HG03025 (cell line): ENCODE data around the gene VEGFA.

Experiments used
- ATAC-seq: cut with Tn5 transposase; IDR thresholded peaks from one replicate; pipeline ENCODE4 v1.9.1; 2021; ENCODE audit warnings: mild to moderate bottlenecking, moderate library complexity; ENCODE audit not compliant: unreplicated experiment, low FRiP score

The VEGFA gene

DNA sequence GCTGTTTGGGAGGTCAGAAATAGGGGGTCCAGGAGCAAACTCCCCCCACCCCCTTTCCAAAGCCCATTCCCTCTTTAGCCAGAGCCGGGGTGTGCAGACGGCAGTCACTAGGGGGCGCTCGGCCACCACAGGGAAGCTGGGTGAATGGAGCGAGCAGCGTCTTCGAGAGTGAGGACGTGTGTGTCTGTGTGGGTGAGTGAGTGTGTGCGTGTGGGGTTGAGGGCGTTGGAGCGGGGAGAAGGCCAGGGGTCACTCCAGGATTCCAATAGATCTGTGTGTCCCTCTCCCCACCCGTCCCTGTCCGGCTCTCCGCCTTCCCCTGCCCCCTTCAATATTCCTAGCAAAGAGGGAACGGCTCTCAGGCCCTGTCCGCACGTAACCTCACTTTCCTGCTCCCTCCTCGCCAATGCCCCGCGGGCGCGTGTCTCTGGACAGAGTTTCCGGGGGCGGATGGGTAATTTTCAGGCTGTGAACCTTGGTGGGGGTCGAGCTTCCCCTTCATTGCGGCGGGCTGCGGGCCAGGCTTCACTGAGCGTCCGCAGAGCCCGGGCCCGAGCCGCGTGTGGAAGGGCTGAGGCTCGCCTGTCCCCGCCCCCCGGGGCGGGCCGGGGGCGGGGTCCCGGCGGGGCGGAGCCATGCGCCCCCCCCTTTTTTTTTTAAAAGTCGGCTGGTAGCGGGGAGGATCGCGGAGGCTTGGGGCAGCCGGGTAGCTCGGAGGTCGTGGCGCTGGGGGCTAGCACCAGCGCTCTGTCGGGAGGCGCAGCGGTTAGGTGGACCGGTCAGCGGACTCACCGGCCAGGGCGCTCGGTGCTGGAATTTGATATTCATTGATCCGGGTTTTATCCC, at the start of gene VEGFA:
VEGFA (plus strand) TSS at position 686 of the 846 bp plus-strand sequence.
- ATAC-seq = peak; percentile 43

DNA sequence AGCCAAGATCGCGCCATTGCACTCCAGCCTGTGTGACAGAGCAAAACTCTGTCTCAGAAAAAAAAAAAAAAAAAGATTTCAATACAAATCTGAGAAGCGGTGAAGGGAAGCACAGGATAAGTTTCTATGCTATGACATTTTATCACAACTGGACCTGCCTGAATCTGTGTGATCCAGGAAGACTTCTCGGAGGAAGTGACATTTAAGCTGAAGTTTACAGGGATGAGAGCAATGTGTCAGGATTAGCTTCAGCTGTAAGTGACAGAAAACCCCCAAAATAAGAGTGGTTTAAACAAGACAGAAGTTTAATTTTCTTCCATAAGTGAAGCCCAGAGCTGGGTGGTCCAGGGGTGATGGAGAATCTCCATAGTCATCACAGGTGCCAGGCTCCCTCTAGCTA, 49.0 kb upstream of the VEGFA start:
- ATAC-seq = no peak

DNA sequence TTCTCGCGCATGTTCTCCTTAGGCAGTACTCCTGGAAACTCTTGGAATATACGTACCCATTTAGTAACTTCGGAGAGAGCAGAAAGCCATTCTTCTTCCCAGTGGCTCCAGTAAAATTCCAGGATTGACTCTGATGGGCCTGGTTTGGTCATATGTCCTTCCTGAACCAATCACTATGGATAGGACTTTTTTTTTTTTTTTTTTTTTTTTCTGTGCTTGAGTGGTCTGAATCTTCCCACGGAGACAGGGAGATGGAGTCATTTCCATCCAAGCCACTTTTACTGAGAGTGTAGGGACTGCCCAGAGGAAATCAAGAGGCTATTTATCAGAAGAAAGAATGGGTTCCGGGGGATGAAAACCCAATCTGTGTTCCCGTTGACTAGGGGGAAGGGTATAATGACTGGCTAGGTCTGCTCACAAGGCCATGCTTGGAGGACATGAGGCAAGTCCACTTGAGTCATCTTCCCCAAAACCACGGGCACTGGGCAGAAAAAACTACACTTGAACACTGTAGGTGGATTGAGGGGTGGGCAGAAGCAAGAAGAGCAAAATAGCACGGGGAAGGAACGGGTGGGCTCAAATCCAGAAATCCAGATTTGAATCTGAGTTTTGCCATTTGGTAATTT, 47.0 kb upstream of the VEGFA start:
- no peak for ATAC-seq

DNA sequence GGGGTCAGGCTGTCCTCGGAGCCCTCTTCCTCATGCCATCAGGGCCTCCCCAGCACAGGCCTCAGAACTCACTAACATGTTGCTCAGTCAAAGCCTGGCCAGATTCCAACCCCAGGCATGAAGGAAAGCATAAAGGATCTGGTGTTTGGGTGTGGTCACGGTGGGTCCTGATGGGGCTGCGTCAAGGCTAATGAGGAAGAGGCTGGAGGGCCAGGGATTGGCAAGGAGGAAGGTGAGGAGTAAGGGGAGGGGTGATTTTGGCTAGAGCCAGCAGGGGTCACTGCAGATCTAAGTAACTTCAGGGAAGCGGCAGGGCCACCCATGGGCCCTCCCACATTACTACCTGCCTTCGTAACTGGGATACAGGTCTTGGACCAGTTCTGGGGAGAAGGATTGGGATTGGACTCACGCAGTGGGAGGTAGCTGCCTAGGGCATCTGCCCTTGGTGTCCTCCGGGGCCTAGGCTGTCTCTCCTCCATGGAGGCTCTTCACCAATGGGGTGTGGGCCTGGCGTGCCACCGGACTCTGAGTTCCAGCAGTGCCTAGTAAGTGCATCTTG, 46.2 kb upstream of the VEGFA start:
- no peak for ATAC-seq

DNA sequence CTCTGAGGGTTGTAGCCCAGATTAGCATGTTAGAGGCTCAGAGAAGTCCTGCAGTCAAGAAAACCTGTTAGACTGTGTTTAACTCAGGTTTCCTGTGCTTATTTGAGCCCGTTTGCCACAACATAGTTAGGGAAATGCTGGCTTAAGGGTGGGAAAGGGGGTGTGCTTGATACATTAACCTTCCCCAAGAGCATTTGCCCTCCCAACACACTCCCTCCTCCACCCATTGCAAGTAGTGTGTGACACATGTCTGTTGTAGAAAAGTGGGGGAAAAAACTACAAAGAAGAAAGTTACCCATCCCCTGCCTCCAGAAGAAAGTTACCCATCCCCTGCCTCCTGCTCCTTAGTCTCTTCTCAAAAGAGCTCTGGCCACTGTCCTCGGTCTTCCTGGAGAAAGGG, 45.7 kb upstream of the VEGFA start:
- ATAC-seq = no peak

DNA sequence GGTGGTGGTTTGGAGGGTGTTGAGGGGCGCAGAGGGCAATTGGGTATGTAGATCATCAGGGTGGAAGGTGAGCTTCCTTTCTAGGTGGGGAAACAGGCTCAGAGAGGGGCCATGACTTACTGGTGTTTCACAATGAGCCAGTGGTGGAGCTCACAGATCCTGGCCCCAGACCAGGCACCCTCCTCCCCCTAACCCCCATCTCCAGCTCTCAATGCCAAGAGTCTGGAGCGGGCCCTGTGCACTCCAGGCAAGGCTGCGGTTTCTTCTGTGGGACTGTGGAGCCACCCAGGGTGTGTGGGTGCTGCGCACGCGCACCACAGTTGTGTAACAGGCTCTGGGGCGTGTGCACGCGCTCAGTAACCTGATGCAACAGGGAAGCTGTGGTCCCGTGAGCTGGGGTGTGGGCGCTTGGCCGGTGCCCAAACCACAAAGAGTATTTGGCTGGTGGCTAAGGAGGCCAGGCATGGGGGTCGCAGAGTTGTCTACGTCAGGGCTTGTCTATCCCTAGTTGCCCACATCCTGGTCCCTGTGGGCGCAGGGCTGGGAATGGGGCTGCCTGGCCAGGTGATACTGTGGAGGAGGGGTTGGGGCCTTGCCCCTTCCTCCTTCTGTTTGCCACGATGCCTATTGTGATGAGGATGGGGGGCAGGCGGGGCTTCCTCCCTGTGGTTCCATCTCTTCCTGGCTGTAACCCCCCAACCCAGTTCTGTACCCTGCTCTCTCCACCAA, 44.9 kb upstream of the VEGFA start:
- ATAC-seq = peak; percentile 58

DNA sequence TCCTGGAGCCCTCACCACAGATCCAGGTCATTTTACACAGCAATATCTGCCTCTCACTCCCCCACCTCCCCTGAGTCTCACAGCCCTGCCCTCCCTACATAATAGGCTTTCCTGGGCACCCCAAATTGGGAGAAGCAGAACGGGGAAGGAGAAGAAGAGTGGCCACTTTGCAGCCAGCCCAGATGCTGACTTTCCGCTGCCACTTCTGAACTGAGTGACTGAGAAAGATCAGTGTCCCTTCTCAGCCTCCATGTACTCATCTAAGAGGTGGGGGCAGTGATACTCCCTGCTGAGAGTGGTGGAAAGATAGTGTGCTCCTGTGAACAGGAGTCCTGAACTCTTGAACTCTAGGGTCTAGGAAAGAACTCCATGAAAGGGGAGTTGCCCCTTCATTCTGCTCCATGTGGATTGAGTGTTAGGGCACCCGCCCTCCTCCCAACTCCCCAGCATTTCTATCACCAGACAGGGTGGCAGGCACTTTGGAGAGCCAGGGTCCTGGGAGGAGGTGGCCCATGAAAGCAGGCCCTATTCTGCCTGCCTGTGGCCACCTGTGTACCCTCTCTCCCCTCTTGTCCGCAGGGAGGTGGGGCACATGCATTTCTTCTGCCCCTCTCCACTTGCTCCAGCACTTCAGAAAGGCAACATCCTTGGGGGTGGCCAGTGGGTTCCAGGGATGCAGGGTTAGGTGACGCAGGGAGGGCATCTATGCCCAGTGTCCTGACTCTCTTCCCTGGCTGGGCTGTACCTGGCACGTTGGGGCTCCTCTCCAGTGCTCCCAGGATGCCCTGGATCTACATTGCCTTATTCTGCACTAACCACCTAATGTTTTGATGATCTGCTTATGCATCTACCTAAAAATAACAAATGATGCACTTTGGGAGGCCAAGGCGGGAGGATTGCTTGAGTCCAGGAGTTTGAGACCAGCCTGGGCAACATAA, 44.1 kb upstream of the VEGFA start:
- ATAC-seq = no peak

DNA sequence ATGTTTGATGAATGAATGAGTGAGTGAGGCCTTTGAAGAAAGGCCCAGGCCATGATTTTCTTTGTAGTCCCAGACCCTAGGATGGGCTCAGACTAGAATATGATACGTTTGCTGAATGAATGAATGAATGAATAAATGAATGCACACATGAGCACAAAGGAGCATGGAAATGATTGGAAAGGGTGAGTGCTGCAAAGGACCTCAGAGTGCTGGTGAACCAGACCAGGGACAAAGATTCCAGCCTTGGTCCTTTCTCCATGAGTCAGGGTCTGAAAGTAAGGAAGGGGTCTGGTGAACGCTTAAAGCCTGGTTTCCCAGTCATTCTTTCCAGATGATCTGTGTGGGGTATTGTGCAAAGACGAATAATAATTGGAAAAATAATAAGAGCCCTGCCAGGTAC, 42.4 kb upstream of the VEGFA start:
- ATAC-seq = no peak

DNA sequence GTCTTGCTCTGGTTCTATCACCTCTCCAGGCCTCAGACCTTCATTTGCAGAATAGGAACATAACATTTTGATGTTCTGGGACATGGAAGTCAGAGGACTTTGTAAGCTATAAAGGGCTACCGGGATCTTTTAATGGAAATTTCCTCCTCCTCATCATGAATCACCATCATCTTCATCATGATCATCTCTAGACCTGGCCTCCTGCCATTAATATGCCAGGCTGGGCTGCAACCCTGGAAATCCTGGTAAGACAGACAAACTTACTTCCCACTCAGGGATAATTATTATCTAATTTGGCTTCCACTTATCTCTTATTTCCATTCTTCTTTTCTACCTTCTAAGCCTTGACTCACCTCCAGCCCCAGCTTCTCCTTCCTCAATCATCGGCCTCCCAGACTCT, 41.4 kb upstream of the VEGFA start:
- ATAC-seq = no peak

DNA sequence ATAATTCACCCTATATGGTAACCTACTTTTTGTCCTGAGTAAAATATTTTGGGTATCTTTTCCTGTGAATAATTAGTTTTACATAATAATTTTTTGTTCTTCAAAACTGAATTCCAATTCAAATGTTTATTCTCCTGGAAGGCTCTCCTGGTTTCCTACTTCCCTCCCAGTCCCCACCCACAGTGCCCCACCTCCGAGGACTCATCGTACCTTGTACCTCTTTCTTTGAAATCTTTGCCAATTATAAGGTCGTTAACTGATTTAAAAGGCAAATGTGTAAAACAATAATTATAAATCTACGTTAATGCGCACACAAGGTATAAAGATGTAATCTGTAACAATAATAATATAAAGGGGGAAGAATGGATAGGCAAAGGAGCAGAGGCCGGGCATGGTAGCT, 40.5 kb upstream of the VEGFA start:
- ATAC-seq = no peak

DNA sequence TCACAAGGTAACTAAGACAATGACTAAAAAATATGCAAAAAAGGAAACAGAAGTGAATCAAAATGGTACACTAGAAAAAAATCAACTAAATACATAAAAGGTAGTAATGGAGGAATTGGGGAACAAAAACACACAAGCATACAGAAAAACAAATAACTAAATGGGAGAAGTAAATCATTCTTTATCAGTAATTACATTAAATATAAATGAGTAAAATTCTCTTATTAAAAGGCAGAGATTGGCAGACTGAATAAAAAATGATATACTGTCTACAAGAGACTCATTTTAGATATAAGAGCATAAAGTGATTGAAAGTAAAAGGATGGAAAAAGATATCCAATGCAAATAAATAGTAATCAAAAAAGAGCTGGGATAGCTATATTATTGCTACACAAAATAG, 39.4 kb upstream of the VEGFA start:
- ATAC-seq = no peak

DNA sequence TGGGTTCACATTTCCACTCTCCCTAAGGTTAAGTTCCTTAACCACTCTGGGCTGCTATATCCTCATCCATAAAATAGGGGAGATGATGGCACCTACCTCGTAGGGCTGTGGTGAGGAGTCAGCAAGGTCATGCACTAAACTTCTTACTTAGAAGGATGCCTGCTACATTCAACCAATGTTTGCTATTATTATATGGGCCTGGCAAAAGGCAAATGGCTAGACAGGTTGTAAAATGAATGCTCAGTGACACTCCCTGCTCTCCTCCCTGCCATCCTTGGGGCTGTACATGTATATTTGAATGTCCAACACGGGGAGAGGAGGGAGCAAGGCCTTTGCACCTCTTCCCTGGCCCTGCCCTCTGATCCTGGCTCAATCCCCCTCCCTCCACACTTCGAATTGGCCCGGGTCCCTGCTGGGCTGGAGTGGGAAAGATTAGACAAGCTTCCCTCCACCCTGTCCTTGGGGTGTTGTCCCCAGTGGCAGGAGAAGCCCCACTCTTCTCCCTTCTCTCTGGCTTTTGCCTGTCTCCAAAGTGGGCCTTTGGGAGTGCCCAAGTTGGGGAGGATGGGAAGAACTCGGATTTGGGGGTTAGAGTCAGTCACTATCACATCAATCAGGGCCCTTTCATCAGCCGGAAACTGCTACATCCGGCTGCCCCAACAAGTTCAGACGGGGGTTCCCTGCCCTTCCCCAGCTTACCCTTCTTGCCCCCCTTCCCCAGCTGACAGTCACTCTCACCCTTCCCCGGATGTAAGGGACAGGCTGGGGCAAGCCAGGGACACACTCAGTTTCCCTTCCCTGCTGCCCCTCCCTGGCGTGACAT, 36.3 kb upstream of the VEGFA start:
- no peak for ATAC-seq

DNA sequence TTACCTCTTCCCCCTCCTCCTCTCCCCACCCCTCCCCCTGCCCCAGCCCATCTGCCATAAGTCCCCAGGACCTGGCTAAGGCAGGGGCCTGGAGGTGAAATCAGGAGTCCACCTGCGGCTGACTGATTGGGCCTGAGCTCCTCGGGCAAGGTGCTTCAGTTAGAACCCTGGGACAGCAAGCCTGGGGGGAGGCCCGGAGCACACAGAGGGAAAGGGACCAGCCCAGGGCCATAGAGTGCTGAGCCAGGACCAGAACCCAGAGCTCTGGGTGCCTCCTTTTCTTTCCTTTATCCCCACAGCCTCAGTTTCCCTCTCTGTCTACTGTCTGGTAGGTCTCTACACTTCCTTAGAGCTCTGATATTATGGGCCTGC, 35.7 kb upstream of the VEGFA start:
- ATAC-seq = no peak

DNA sequence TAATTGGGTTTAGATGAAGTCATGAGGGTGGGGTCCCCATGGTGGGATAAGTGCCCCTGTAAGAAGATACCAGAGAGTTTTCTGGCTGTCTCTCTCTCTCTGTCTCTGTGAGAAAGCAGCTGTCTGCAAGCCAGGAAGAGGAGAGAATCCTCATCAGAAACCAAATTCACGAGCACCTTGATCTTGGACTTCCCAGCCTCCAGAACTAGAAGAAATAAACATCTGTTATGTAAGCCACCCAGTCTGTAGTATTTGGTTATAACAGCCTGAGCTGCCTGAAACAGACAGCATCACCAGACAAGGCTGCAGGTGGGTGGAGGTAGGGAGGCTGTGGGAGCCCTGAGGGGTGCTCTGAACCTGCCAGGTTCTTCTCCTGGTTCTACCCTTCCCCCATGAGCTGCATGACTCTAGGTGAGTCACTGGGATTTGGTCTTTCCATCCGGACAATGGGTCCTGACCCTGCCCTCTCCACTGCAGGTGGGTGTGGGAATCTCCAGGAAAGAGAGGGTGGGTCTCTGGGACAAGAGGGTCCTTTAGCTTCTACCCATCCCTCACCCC, 34.3 kb upstream of the VEGFA start:
- no peak for ATAC-seq

DNA sequence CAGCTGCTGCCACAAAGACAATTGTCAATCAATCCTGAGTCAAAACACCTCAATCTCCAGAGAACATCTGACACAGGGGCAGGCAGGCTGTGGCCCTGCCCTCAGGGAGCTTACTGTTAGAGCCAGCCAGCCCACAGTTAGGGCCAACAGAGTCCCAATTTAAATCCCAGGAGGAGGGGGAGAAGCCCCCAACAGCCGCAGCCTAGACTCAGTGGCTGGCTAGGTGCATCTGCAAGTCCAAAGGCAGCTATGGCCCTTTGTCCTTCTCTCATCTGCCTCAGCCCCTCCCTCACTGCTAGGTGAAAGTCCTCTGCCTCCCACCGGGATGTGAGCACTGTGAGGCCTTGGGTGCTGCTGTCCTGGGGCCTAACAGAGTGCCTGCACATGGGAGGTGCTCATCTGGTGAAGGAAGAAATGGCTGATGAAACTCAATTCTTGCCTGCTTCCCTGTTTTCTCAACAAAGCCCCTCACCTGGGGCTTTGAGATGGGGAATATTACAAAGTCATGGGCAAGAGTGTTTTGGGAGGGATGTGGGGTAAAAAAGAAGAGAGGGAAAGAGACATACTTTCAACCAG, 33.7 kb upstream of the VEGFA start:
- no peak for ATAC-seq

DNA sequence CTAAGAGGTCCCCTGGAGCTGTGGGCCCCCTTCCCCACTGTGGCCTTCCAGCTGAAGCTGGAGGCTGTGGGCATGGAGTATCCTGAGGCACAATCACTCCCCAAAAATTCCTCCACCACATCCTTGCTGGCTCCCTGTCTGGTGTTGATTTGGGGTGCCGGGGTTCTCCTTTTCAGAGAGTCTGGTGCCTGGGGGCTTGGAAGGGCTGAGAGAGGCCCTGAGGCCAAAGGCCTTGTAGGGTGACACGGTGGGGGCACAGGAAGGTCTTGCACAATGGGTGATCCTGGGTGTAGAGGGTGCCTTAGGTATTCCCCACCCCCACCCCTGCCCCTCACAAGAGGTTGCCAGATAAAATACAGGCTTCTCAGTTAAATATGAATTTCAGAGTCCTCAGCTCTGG, 33.2 kb upstream of the VEGFA start:
- no peak for ATAC-seq

DNA sequence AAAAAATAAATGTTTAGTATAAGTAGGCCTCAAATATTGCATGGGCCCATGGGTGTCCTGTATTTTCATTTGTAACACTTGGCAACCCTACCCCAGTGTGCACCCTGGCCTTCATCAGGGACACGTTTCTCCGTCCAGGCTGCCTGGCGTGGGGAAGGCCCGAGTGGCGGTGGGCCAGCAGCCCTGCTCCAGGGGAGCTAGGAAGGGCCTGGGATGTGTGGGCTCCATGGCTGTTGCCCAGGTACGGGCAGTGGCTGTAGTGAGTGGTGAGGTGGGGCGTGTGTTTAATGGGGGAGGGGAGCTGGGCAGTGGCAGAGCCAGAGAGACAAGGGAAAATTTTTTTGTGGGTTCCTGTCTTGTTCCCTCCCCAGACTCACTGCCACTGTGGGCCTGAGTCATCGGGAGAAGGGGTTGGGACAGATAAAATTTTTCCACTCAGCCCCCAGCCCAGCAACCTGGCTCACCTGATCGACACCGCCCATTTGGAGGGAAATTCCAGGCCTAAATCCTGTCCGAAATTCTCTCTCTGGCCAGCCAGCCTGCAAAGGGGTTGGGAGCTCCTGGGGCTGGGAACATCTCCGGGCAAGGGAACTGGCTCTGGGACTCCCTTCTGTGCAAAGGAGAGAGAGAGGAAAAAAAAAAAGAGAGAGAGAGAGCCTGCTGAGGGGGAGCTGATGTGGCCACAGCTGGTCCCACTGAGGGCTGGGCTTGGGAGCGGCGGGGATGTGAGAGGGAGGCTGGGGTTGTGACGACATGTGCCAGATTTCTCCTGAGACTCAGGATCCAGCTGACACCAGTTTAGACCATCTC, 32.5 kb upstream of the VEGFA start:
- no peak for ATAC-seq

DNA sequence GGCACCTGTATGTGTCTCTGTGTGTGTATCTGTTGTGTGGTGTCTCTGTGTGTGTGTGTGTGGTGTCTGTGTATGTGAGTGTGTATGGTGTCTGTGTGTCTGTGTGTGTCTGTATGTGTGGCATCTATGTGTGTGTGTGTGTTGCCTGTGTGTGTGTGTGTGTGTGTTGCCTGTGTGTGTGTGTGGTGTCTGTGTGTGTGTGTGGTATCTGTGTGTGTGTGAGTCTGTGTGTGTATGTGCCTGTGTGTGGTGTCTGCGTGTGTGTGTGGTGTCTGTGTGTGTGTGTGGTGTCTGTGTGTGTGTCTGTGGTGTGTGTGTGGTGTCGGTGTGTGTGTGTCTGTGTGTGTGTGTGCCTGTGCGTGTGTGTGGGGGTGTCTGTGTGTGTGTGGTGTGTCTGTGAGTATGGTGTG, 31.7 kb upstream of the VEGFA start:
- no peak for ATAC-seq
